AG04450 (cell line): ENCODE data around the gene PTGIS. TPM values are rescaled to one million over a fixed set of nuclear protein-coding genes. Genes with fewer than 3 reads are reported as not detected.

ENCODE experiments used
- CTCF ChIA-PET: fragments of 300-600, 350-600 bp; formaldehyde crosslinking; extraction: SDS; loops from one replicate; lab custom pipeline; 2022; ENCODE audit warnings: antibody characterized with exemption, inconsistent platforms; lab: Charles Lee
- POLR2A ChIA-PET: fragments of 350-600 bp; formaldehyde crosslinking; extraction: SDS; loops from one replicate; lab custom pipeline; 2021; ENCODE audit warnings: antibody characterized with exemption, inconsistent platforms; lab: Yijun Ruan, JAX
- DNase-seq: peaks from one replicate; pipeline ENCODE4 v3.0.0-alpha.2; 2011; ENCODE audit warnings: low read depth, low spot score
- H3K27ac ChIP-seq: one replicate; pipeline ENCODE4 v1.5.1; 2012; ENCODE audit warnings: low read depth, low read length, control low read depth
- H3K27me3 ChIP-seq: one replicate; pipeline ENCODE4 v1.6.0; 2012; ENCODE audit warnings: low read length; ENCODE audit not compliant: control insufficient read depth, insufficient read depth
- H3K4me3 ChIP-seq: 2 replicates; pipeline ENCODE4 v1.5.1; 2011; ENCODE audit warnings: mild to moderate bottlenecking, low read depth, low read length, control low read depth
- H3K9me3 ChIP-seq: 2 replicates; pipeline ENCODE4 v1.5.1; 2012; ENCODE audit warnings: low read length; ENCODE audit not compliant: control insufficient read depth, insufficient read depth
- polyA plus RNA-seq: library from polyadenylated mRNA; depleted of rRNA; stranded (reverse); fragments of >200 nt; gene quantifications from 2 replicates; pipeline ENCODE4 v1.2.3, GENCODE V29; 2011
- TF ChIP-seq, protein P1 (sequence below): IDR thresholded peaks from 2 replicates; pipeline ENCODE4 v1.5.1; 2011; ENCODE audit warnings: low read depth, low read length, control low read depth, inconsistent platforms

PTGIS gene
- polyA plus RNA-seq, 1 experiment = 8.1 TPM

DNA sequence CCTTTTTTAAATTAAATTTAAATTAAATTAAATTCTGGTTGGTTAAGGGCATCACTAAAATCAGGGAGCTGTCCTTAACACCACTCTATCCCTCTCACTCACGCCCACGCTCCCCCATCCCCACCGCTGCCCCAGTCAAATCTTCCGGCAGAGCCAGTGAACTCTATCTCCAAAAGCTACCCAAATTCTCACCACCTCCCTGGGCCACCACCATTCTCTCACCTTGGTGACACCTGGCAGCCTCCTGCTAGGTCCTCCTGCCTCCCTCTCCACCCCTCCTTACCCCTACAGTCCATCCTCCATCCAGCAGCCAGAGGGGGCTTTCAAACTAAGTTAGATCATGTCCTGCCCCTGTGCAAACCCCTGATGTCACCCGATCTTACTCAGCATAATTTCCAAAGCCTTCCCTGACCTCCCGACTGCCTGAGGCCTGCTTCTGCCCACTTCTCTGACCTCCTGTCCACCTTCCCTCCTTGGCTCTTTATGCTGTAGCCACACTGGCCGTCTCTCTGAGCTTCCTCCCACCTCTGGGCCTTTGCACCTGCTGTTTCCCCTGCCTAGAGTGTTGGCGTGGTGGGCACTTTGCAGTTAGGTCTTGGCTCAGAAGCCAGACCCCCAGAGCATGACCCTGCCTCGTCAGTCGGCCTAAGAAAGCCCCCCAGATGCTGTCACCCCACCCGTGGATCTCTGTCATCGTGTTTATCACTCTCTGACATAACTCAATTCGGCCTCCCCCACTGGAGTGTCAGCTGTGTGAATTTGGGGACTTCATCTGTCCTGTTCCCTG is 24.7 kb downstream of the PTGIS start:
- TF ChIP-seq, protein P1, sequence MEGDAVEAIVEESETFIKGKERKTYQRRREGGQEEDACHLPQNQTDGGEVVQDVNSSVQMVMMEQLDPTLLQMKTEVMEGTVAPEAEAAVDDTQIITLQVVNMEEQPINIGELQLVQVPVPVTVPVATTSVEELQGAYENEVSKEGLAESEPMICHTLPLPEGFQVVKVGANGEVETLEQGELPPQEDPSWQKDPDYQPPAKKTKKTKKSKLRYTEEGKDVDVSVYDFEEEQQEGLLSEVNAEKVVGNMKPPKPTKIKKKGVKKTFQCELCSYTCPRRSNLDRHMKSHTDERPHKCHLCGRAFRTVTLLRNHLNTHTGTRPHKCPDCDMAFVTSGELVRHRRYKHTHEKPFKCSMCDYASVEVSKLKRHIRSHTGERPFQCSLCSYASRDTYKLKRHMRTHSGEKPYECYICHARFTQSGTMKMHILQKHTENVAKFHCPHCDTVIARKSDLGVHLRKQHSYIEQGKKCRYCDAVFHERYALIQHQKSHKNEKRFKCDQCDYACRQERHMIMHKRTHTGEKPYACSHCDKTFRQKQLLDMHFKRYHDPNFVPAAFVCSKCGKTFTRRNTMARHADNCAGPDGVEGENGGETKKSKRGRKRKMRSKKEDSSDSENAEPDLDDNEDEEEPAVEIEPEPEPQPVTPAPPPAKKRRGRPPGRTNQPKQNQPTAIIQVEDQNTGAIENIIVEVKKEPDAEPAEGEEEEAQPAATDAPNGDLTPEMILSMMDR = no peak
- DNase-seq = no peak
- ChIA-PET POLR2A (no interaction called here), CTCF (interaction anchor here (0.8 to 10.8 kb wide), 7 partner anchors 10 to 304 kb away, joined by 3 to 258 read pairs (median 14); no protein-coding TSS in a partner anchor)
- Histone ChIP-seq H3K4me3 (no peak overlapping the region), H3K27ac (no peak overlapping the region), H3K9me3 (peaks cover 18% of the 10 kb centered on the region), H3K27me3 (peaks cover 5% of the 10 kb centered on the region)

DNA sequence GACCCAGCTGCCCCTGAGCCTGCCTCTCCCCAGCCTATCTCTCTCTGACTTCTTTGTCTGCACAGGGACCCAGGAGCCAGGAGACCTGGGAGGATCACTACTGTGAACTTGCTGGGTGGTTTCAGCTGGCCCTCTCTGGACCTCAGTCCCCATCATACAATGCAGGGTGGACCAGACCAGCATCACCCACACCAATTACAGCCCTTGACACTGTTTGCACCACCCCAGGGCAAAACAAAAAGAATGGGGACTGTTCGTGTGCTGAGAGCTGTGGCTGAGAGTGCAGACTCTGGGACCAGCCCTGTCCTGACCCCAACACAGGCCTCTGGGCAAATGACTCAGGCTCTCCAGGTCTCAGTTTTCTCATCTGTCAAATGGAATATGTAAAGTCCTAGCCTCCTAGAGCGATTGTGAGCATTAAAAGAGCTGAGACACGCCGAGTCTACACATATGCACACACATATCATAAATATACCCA is 25.4 kb downstream of the PTGIS start:
- peaks cover 18% of the 10 kb centered on the region for H3K9me3 ChIP-seq
- TF ChIP-seq, protein P1 = no peak
- H3K27me3 ChIP-seq = peaks cover 5% of the 10 kb centered on the region
- no peak for DNase-seq
- POLR2A ChIA-PET = no interaction called here
- no peak overlapping the region for H3K27ac ChIP-seq
- no peak overlapping the region for H3K4me3 ChIP-seq
- CTCF ChIA-PET = interaction anchor here (0.5 to 10.8 kb wide), 13 partner anchors 11 to 308 kb away, joined by 3 to 258 read pairs (median 7); no protein-coding TSS in a partner anchor

DNA sequence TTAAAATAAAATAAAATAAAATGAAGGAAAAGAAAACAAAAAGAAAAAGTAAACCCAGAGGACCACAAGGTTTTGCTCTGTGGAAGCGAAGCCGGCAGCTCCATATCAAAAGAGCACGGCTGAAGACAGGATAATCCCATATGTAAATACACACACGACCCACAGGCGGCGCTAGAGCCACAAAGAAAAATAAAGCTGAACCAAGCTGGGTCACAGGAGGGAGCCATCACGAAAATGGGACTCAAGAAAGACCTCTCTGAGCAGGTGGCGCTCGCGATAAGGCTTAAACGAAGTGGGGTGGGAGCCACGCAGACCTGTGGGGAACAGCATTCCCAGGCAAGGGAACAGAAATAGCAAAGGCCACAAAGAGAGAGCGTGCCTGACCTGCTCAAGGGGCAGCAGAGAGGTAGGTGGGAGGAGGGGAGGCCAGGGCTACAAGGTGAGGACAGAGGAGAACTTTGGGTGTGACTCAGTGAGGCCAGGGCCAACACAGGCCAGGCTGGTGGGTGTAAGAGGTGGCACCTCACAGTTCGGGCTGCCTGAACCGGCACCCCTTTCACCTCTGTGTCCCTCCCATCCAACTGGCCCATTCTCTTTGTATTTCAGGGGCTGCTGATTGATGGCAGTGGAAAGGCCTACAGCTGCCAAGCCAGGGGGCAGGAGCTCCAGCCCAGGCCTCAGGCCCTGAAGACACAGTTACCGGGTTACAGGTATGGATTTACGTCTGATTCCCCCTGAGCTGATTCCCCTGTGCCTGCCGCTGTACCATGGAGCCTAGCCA is 26.0 kb downstream of the PTGIS start:
- ChIA-PET POLR2A (interaction anchor here (1.0 kb wide), 1 partner anchor 69 kb away, joined by 5 read pairs; no protein-coding TSS in a partner anchor), CTCF (interaction anchor here (0.5 to 10.8 kb wide), 34 partner anchors 11 to 529 kb away, joined by 3 to 258 read pairs (median 5); no protein-coding TSS in a partner anchor)
- DNase-seq = peak; percentile 39
- Histone ChIP-seq H3K9me3 (peaks cover 18% of the 10 kb centered on the region), H3K27me3 (peaks cover 5% of the 10 kb centered on the region), H3K4me3 (no peak overlapping the region), H3K27ac (no peak overlapping the region)
- TF ChIP-seq, protein P1 = peak; percentile 75

DNA sequence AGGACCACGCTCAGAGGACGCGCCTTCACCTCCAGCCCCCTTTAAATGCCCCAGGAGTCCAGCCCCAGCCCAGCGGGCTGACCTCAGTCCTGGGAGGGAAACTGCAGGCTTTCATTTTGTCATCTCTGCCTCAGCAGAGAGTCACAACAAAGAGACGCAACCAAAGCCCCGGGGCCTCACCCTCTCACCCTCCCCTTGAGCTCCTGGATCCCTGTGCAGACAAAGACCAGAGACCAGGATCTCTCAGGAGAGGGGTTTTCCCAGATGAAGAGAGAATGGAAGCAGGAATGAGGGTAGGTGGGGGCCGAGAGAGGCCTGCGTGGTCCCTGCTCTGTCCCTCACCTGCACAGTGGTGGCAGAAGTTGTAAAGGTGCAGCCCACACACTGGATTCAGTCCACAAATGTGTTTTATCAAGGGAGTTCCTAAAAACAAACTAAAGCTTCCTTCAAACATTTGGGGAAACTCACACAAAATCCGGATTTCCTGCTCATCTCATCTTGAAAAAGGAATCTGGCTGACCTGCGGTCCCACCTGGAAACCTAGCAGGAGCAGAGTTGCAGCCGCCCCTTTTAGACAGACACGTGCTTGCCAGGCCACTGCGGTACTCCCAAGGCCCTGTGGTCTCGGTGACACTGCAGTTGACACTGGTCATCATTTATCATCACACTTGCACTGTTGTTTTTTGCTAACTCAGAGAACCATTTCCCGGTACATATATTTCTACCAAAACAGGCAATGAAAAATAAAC is 27.1 kb downstream of the PTGIS start:
- Histone ChIP-seq H3K4me3 (no peak overlapping the region), H3K27ac (no peak overlapping the region), H3K9me3 (peaks cover 13% of the 10 kb centered on the region), H3K27me3 (peaks cover 5% of the 10 kb centered on the region)
- TF ChIP-seq, protein P1 = no peak
- ChIA-PET POLR2A (no interaction called here), CTCF (interaction anchor here (0.6 to 10.8 kb wide), 32 partner anchors 11 to 352 kb away, joined by 3 to 258 read pairs (median 5); no protein-coding TSS in a partner anchor)
- no peak for DNase-seq
